ENCODE data around the gene OR4E2.

DNA sequence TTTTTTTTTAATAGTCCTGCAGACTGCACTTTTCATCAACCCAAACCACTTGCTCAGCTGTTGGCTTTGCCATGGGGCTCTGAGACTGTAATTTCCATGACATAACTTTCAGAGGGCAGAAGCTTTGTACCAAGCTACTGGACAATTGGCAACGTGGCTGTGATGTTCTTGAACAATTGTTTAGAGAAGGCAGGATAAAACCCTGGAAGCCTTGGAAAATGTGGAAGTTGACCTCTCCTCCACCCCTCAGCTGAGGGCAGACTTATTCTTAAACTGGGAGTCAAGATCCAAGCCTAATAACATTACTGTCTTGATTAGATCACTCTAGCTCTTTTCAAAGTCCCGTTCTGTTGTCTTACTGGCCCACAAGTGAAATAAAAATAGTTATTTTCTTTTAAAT lies 17.7 kb downstream of the OR4E2 start:
- TF ChIP-seq, protein P1, sequence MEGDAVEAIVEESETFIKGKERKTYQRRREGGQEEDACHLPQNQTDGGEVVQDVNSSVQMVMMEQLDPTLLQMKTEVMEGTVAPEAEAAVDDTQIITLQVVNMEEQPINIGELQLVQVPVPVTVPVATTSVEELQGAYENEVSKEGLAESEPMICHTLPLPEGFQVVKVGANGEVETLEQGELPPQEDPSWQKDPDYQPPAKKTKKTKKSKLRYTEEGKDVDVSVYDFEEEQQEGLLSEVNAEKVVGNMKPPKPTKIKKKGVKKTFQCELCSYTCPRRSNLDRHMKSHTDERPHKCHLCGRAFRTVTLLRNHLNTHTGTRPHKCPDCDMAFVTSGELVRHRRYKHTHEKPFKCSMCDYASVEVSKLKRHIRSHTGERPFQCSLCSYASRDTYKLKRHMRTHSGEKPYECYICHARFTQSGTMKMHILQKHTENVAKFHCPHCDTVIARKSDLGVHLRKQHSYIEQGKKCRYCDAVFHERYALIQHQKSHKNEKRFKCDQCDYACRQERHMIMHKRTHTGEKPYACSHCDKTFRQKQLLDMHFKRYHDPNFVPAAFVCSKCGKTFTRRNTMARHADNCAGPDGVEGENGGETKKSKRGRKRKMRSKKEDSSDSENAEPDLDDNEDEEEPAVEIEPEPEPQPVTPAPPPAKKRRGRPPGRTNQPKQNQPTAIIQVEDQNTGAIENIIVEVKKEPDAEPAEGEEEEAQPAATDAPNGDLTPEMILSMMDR (conservative IDR thresholded peaks at IDR 0.05; ENCODE audit: low read length), result no peak
- TF ChIP-seq EZH2phosphoT487 (IDR thresholded peaks at IDR 0.05; ENCODE audit: borderline replicate concordance, low read depth, low read length), result no peak
